ENCODE measurements around the gene ZNF283. TPM values are rescaled to one million over a fixed set of nuclear protein-coding genes. Genes with fewer than 3 reads are reported as not detected.

Gene ZNF283
- total RNA-seq, 1 experiment from 2014 or later: 12.0 TPM

- Histone ChIP-seq H3K36me3 (ENCODE audit: control insufficient read depth, insufficient read depth, low read length) (no peaks in the 10 kb centered on the region), H3K9me3 (no peaks in the 10 kb centered on the region), H3K4me3 (ENCODE audit: low read depth, low read length) (no peak overlapping the region), H3K4me1 (peaks cover 11% of the 10 kb centered on the region), H3K27me3 (replicated peaks; ENCODE audit: control insufficient read depth, insufficient read depth, low read length) (no peaks in the 10 kb centered on the region)
- Mint-ChIP-seq H3K4me1 (ENCODE audit: low read depth, unreplicated experiment) (peaks cover 28% of the 10 kb centered on the region), H3K36me3 (ENCODE audit: insufficient read depth, unreplicated experiment) (no peaks in the 10 kb centered on the region), H3K27ac (ENCODE audit: unreplicated experiment) (no peak overlapping the region), H3K27me3 (ENCODE audit: insufficient read depth, unreplicated experiment) (no peaks in the 10 kb centered on the region), H3K9me3 (ENCODE audit: unreplicated experiment) (peaks cover 10% of the 10 kb centered on the region), H3K4me3 (ENCODE audit: unreplicated experiment) (no peak overlapping the region)
- intact Hi-C loops (cut with micrococcal nuclease; ENCODE audit: unreplicated experiment): loop anchor here (10.0 kb wide), 2 partner anchors 117 to 187 kb away; partner anchors contain the start of genes IRGQ and ZNF576
- CTCF ChIA-PET: no interaction called here
- POLR2A ChIA-PET: no interaction called here
- no TSS peak for BruUV-seq (replicated peaks)
- DNase-seq: no peak
- TF ChIP-seq CTCF (IDR thresholded peaks at IDR 0.05; ENCODE audit: insufficient read depth in 1 of 2, low read depth in 1 of 2, low read length in 1 of 2, severe bottlenecking in 1 of 2, unreplicated experiment in 1 of 2): no peak
These were observed 45.4 kb upstream of the ZNF283 start for GRCh38 chr19:43781630-43782310.

- intact Hi-C loops (cut with micrococcal nuclease; ENCODE audit: unreplicated experiment): loop anchor here (10.0 kb wide), 2 partner anchors 117 to 187 kb away; partner anchors contain the start of genes IRGQ and ZNF576
- ChIA-PET CTCF (no interaction called here), POLR2A (no interaction called here)
- Mint-ChIP-seq H3K4me1 (ENCODE audit: low read depth, unreplicated experiment) (peaks cover 28% of the 10 kb centered on the region), H3K4me3 (ENCODE audit: unreplicated experiment) (no peak overlapping the region), H3K36me3 (ENCODE audit: insufficient read depth, unreplicated experiment) (no peaks in the 10 kb centered on the region), H3K27me3 (ENCODE audit: insufficient read depth, unreplicated experiment) (no peaks in the 10 kb centered on the region), H3K27ac (ENCODE audit: unreplicated experiment) (no peak overlapping the region), H3K9me3 (ENCODE audit: unreplicated experiment) (peaks cover 10% of the 10 kb centered on the region)
- TF ChIP-seq CTCF (IDR thresholded peaks at IDR 0.05; ENCODE audit: insufficient read depth in 1 of 2, low read depth in 1 of 2, low read length in 1 of 2, severe bottlenecking in 1 of 2, unreplicated experiment in 1 of 2): no peak
- Histone ChIP-seq H3K27me3 (replicated peaks; ENCODE audit: control insufficient read depth, insufficient read depth, low read length) (no peaks in the 10 kb centered on the region), H3K4me1 (peaks cover 11% of the 10 kb centered on the region), H3K36me3 (ENCODE audit: control insufficient read depth, insufficient read depth, low read length) (no peaks in the 10 kb centered on the region), H3K9me3 (no peaks in the 10 kb centered on the region), H3K4me3 (ENCODE audit: low read depth, low read length) (no peak overlapping the region)
- DNase-seq: no peak
- BruUV-seq (replicated peaks): no TSS peak
These were observed 44.8 kb upstream of the ZNF283 start for GRCh38 chr19:43782311-43782660.

GRCh38 chr19:43782689-43783231 is 44.4 kb upstream of the ZNF283 start:
- intact Hi-C loops (cut with micrococcal nuclease; ENCODE audit: unreplicated experiment): loop anchor here (10.0 kb wide), 2 partner anchors 118 to 188 kb away; partner anchors contain the start of genes IRGQ and ZNF576
- no peaks in the 10 kb centered on the region for H3K36me3 ChIP-seq (ENCODE audit: control insufficient read depth, insufficient read depth, low read length)
- no peak for TF ChIP-seq CTCF (IDR thresholded peaks at IDR 0.05; ENCODE audit: insufficient read depth in 1 of 2, low read depth in 1 of 2, low read length in 1 of 2, severe bottlenecking in 1 of 2, unreplicated experiment in 1 of 2)
- H3K9me3 ChIP-seq: no peaks in the 10 kb centered on the region
- ChIA-PET CTCF (no interaction called here), POLR2A (no interaction called here)
- Mint-ChIP-seq H3K4me3 (ENCODE audit: unreplicated experiment) (no peak overlapping the region), H3K9me3 (ENCODE audit: unreplicated experiment) (peaks cover 10% of the 10 kb centered on the region), H3K4me1 (ENCODE audit: low read depth, unreplicated experiment) (peaks cover 28% of the 10 kb centered on the region), H3K27me3 (ENCODE audit: insufficient read depth, unreplicated experiment) (no peaks in the 10 kb centered on the region), H3K27ac (ENCODE audit: unreplicated experiment) (no peak overlapping the region), H3K36me3 (ENCODE audit: insufficient read depth, unreplicated experiment) (no peaks in the 10 kb centered on the region)
- peaks cover 11% of the 10 kb centered on the region for H3K4me1 ChIP-seq
- no peak for DNase-seq
- H3K27me3 ChIP-seq (replicated peaks; ENCODE audit: control insufficient read depth, insufficient read depth, low read length): no peaks in the 10 kb centered on the region
- BruUV-seq (replicated peaks): no TSS peak
- H3K4me3 ChIP-seq (ENCODE audit: low read depth, low read length): no peak overlapping the region
